Fibroblast of lung (primary cell): ENCODE results near the gene CYP4A11.

Source experiments
- EZH2 ChIP-seq: IDR thresholded peaks from 2 replicates; pipeline ENCODE4 v1.5.1; 2012; ENCODE audit warnings: low read length, control low read depth, mild to moderate bottlenecking; ENCODE audit errors: missing control alignments
- TF ChIP-seq, protein P1 (sequence below), 2 donors: IDR thresholded peaks in 1 of 2; conservative IDR thresholded peaks in 1 of 2; 1 replicate in 1 of 2; 2 replicates in 1 of 2; pipeline ENCODE4 v1.5.1; 2011 to 2012; ENCODE audit warnings: low read length in 2 of 2, control low read depth in 1 of 2, inconsistent platforms in 1 of 2, low read depth in 1 of 2, mild to moderate bottlenecking in 1 of 2

DNA sequence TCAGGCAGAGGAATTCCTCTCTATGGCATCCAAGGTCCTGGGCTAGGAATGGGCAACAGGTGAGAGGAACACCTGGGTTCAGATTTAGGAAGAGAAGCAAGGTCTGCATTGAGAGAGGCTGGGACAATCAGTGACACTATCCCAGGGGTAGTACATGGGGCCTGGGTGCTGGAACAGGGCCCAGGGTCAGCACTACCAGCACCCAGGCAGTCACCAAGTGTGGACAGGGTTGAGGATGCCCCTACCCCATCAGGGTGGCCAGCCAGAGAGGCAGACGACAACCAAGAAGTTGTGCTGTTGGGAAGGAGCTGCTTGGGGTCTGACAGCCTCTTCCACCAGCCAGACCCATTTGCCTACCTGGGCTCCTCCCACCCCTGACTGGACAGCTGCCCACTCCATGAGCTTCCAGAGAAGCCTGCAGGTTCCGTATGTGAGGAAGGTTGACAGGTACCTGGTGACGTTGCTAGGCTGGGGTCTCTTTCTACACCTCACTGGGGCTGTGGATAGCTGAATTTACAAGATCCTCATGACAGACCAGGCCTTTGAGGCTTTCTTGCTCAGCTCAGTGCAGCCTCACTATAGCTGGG, 13.9 kb downstream of the CYP4A11 start:
- TF ChIP-seq, protein P1, sequence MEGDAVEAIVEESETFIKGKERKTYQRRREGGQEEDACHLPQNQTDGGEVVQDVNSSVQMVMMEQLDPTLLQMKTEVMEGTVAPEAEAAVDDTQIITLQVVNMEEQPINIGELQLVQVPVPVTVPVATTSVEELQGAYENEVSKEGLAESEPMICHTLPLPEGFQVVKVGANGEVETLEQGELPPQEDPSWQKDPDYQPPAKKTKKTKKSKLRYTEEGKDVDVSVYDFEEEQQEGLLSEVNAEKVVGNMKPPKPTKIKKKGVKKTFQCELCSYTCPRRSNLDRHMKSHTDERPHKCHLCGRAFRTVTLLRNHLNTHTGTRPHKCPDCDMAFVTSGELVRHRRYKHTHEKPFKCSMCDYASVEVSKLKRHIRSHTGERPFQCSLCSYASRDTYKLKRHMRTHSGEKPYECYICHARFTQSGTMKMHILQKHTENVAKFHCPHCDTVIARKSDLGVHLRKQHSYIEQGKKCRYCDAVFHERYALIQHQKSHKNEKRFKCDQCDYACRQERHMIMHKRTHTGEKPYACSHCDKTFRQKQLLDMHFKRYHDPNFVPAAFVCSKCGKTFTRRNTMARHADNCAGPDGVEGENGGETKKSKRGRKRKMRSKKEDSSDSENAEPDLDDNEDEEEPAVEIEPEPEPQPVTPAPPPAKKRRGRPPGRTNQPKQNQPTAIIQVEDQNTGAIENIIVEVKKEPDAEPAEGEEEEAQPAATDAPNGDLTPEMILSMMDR (conservative IDR thresholded peaks at IDR 0.05 in 1 of 2, IDR thresholded peaks at IDR 0.05 in 1 of 2; ENCODE audit: low read depth in 1 of 2, low read length in 2 of 2): no peak
- no peak for TF ChIP-seq EZH2
